Thoracic aorta (tissue), 2 donors: ENCODE results near the gene SDK2. TPM values are rescaled to one million over a fixed set of nuclear protein-coding genes. Genes with fewer than 3 reads are reported as not detected.

Source experiments
- ATAC-seq: fragments of 150-250 bp; one replicate; pipeline ENCODE4 v1.8.0; 2017; ENCODE audit warnings: low read depth; ENCODE audit not compliant: insufficient number of reproducible peaks, low FRiP score
- DNase-seq: peaks from one replicate; pipeline ENCODE4 v3.0.0-alpha.2; 2020; ENCODE audit warnings: low spot score
- H3K27ac ChIP-seq, 2 donors: fragments of 200-600 bp; sonication (generic); 1 replicate in 1 of 2; 2 replicates in 1 of 2; pipeline ENCODE4 v1.5.1; 2016; ENCODE audit warnings: mild to moderate bottlenecking in 2 of 2, moderate library complexity in 2 of 2
- H3K27me3 ChIP-seq: fragments of 200-600 bp; sonication (generic); replicated peaks from 2 replicates; pipeline ENCODE4 v1.6.0; 2016; ENCODE audit warnings: mild to moderate bottlenecking; ENCODE audit not compliant: insufficient read depth
- H3K36me3 ChIP-seq: fragments of 200-600 bp; sonication (generic); one replicate; pipeline ENCODE4 v1.5.1; 2016
- H3K4me1 ChIP-seq, 2 donors: fragments of 200-600 bp; sonication (generic); 1 replicate in 1 of 2; 2 replicates in 1 of 2; pipeline versions ENCODE4 v1.5.1 to v1.6.0; 2016; ENCODE audit warnings: low read depth in 2 of 2, mild to moderate bottlenecking in 1 of 2; ENCODE audit not compliant: control insufficient read depth in 1 of 2
- H3K4me3 ChIP-seq: fragments of 200-600 bp; sonication (generic); 2 replicates; pipeline ENCODE4 v1.5.1; 2016; ENCODE audit warnings: mild to moderate bottlenecking
- H3K9me3 ChIP-seq: fragments of 200-600 bp; sonication (generic); 2 replicates; pipeline ENCODE4 v1.5.1; 2016
- total RNA-seq, 2 donors: library from RNA; depleted of rRNA; stranded (reverse); fragments of >200 nt; gene quantifications; one replicate each; pipeline versions ENCODE4 v1.1.0 to v1.2.3, GENCODE V29; 2016
- TF ChIP-seq, protein P1 (sequence below): fragments of 200-600 bp; sonication (generic); IDR thresholded peaks from one replicate; pipeline ENCODE4 v1.5.1; 2019; ENCODE audit warnings: antibody characterized with exemption

The SDK2 gene
- total RNA-seq, 2 donors from 2014 or later = 6.0 to 8.9 TPM

DNA sequence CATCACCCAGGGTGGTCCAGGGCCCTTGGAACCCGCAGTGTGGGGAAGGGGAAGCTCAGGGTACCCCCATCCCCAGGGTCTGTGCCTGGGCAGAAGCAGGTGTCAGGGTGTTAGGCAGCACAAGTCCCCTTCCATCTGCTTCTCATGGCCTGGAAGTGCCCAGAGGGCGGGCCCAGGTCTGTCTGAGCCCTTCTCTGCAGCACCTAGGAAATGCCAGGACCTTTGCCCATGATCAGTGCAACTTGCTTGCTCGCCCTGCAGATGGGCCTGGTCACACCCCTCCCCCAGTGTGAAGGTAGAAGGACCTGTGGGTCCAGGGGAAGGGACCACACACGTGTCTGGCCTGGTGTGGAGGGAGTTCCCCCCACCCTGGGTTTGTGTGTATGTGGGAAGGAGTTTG lies 174.9 kb downstream of the SDK2 start:
- DNase-seq = no peak
- no peaks in the 10 kb centered on the region for H3K9me3 ChIP-seq
- no peaks in the 10 kb centered on the region for H3K27me3 ChIP-seq
- H3K36me3 ChIP-seq = no peaks in the 10 kb centered on the region
- TF ChIP-seq, protein P1, sequence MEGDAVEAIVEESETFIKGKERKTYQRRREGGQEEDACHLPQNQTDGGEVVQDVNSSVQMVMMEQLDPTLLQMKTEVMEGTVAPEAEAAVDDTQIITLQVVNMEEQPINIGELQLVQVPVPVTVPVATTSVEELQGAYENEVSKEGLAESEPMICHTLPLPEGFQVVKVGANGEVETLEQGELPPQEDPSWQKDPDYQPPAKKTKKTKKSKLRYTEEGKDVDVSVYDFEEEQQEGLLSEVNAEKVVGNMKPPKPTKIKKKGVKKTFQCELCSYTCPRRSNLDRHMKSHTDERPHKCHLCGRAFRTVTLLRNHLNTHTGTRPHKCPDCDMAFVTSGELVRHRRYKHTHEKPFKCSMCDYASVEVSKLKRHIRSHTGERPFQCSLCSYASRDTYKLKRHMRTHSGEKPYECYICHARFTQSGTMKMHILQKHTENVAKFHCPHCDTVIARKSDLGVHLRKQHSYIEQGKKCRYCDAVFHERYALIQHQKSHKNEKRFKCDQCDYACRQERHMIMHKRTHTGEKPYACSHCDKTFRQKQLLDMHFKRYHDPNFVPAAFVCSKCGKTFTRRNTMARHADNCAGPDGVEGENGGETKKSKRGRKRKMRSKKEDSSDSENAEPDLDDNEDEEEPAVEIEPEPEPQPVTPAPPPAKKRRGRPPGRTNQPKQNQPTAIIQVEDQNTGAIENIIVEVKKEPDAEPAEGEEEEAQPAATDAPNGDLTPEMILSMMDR = no peak
- H3K4me1 ChIP-seq = peaks cover 5 to 11% of the 10 kb centered on the region in 2 donors
- H3K4me3 ChIP-seq = no peak overlapping the region
- ATAC-seq = no peak
- no peak overlapping the region for H3K27ac ChIP-seq

DNA sequence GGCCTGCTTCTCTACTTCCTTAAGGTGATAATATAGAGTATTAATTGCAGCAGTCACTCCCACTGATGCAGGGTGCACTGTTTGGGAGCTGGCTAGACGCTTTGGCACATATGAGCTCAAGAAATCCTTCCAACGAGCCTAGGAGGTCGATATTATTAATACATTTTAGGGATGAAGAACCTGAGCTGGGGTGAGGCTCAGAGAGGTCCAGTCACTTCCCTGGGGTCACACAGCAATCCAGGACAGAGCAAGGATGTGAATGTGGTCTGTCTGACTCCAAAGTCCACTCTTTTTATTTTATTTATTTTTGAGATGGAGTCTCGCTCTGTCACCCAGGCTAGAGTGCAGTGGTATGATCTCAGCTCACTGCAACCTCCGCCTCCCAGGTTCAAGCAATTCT lies 176.0 kb downstream of the SDK2 start:
- Histone ChIP-seq H3K4me1 (peaks cover 0 to under 1% of the 10 kb centered on the region in 2 donors), H3K4me3 (no peak overlapping the region), H3K36me3 (no peaks in the 10 kb centered on the region), H3K27ac (no peak overlapping the region), H3K9me3 (no peaks in the 10 kb centered on the region), H3K27me3 (no peaks in the 10 kb centered on the region)
- ATAC-seq (no peak), DNase-seq (no peak)
- TF ChIP-seq, protein P1 = no peak

DNA sequence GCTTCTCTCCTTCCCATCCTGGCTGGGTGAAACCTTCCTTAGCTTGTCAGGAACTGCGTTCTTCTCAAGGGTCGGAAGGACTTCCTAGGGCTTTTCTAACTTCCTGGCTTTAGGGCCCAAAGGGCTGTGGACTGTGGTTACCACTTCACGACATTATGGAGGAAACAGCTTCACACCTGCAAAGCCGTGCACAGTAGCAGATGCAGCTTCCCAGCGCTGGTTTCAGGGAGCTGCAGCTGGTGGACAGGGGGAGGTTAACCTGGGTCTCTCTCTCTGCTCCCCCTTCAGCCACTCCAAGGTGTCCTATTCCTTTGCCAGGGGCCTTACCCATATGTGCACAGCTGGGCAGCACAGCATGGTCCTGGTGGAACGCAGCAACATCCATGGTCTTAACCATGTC lies 176.6 kb downstream of the SDK2 start:
- H3K27me3 ChIP-seq = no peaks in the 10 kb centered on the region
- no peak for DNase-seq
- H3K9me3 ChIP-seq = no peaks in the 10 kb centered on the region
- TF ChIP-seq, protein P1 = no peak
- no peak overlapping the region for H3K27ac ChIP-seq
- H3K4me1 ChIP-seq = no peaks in the 10 kb centered on the region
- no peaks in the 10 kb centered on the region for H3K36me3 ChIP-seq
- ATAC-seq = no peak
- no peak overlapping the region for H3K4me3 ChIP-seq

DNA sequence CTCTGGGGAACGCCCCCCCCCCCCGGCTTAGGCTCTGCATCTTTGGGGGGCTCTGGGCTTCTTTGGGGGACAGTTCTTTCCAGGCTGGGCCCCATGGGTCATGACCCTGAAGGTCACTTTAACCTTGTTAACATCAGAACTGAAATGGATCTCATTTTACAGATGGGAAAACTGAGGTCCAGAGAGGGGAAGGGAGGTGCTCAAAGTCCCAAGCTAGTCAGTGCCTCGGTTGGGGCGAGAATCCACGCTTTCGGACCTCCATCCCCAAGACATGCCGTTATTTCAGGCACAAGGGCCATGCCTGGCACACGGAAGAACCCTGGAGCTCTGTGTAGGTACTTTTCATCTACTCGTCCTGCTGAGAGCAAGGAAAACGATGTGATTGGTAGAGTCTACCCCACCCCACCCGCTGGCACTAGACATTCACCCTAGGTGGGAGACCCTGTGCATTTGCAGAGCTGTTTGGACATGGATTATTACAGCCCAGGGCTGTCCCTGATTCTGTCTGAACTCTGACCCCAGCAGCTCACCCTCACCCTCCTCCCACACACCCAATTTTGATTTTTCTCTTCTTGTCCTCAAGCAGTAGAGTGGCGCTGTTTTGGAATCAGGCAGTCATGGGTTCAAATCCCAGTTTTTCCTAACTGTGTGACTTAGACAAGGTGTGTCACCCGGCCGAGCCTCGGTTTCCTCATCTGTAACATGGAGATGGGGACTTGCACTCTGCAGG lies 177.4 kb downstream of the SDK2 start:
- Histone ChIP-seq H3K4me1 (no peaks in the 10 kb centered on the region), H3K27me3 (no peaks in the 10 kb centered on the region), H3K27ac (no peak overlapping the region), H3K36me3 (no peaks in the 10 kb centered on the region), H3K4me3 (no peak overlapping the region), H3K9me3 (no peaks in the 10 kb centered on the region)
- DNase-seq = no peak
- ATAC-seq = no peak
- TF ChIP-seq, protein P1 = no peak

DNA sequence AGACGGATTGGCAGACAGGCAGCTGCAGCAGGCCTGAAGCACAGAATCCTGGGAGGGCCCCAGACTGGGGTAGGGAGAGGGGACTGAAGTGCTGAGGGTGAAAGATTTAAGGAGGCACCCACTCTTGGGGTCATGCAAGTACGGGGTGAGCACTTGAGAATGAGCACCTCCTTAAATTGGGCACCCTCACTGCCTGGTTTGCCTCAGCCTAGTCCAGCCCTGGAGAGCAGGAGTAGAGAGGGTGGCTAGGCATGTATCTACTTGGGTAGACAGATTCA lies 178.4 kb downstream of the SDK2 start:
- TF ChIP-seq, protein P1 = no peak
- Histone ChIP-seq H3K4me1 (no peaks in the 10 kb centered on the region), H3K4me3 (no peak overlapping the region), H3K27ac (no peak overlapping the region), H3K9me3 (no peaks in the 10 kb centered on the region), H3K36me3 (no peaks in the 10 kb centered on the region), H3K27me3 (no peaks in the 10 kb centered on the region)
- ATAC-seq (no peak), DNase-seq (no peak)
